HFFc6 (cell line): ENCODE measurements around the gene SLC5A7. TPM values are rescaled to one million over a fixed set of nuclear protein-coding genes. Genes with fewer than 3 reads are reported as not detected.

Experiments used
- DNase-seq: peaks from one replicate; pipeline ENCODE4 v3.0.0-alpha.2; 2018
- H3K27ac Mint-ChIP-seq: 2 replicates; pipeline ENCODE4 v1.8.0; 2020; ENCODE audit warnings: mild to moderate bottlenecking, mixed read lengths
- H3K27me3 Mint-ChIP-seq: 2 replicates; pipeline ENCODE4 v1.8.0; 2021; ENCODE audit warnings: mild to moderate bottlenecking, moderate library complexity, mixed read lengths; ENCODE audit not compliant: insufficient read depth
- H3K36me3 Mint-ChIP-seq: 2 replicates; pipeline ENCODE4 v1.8.0; 2021; ENCODE audit warnings: low read depth, mixed read lengths
- H3K4me1 Mint-ChIP-seq: 2 replicates; pipeline ENCODE4 v1.8.0; 2020; ENCODE audit warnings: low read depth, mixed read lengths
- H3K4me3 Mint-ChIP-seq: 2 replicates; pipeline ENCODE4 v1.8.0; 2020; ENCODE audit warnings: mild to moderate bottlenecking, moderate library complexity, mixed read lengths
- H3K9me3 Mint-ChIP-seq: 2 replicates; pipeline ENCODE4 v1.8.0; 2020; ENCODE audit warnings: mild to moderate bottlenecking, mixed read lengths
- CTCF ChIP-seq: fragments of 200-600 bp; sonication (generic); IDR thresholded peaks from 2 replicates; pipeline ENCODE4 v1.5.0; 2021; ENCODE audit warnings: antibody characterized with exemption, mild to moderate bottlenecking
- total RNA-seq, 6 experiments: library from RNA; stranded (reverse); fragmentation: NEBNext Ultra II Directional; extraction: Animal tissue kit (Norgen Biotek cat#: 25700); gene quantifications; 2 replicates in 1 of 6; 3 replicates in 5 of 6; pipeline ENCODE4 v1.2.3, GENCODE V29; 2021

The SLC5A7 gene
- total RNA-seq, 6 experiments from 2014 or later = not detected

- Mint-ChIP-seq H3K36me3 (no peaks in the 10 kb centered on the region), H3K27me3 (peaks cover 2% of the 10 kb centered on the region), H3K9me3 (no peaks in the 10 kb centered on the region), H3K27ac (no peak overlapping the region), H3K4me3 (no peak overlapping the region), H3K4me1 (no peaks in the 10 kb centered on the region)
- TF ChIP-seq CTCF = no peak
- no peak for DNase-seq
Measured at GRCh38 chr2:107989445-107989844, 3.1 kb downstream of the SLC5A7 start.

- no peaks in the 10 kb centered on the region for H3K4me1 Mint-ChIP-seq
- TF ChIP-seq CTCF = no peak
- no peaks in the 10 kb centered on the region for H3K36me3 Mint-ChIP-seq
- H3K27ac Mint-ChIP-seq = no peak overlapping the region
- DNase-seq = no peak
- no peaks in the 10 kb centered on the region for H3K9me3 Mint-ChIP-seq
- H3K27me3 Mint-ChIP-seq = peaks cover 2% of the 10 kb centered on the region
- H3K4me3 Mint-ChIP-seq = no peak overlapping the region
Measured at GRCh38 chr2:107990718-107991117, 4.4 kb downstream of the SLC5A7 start.

GRCh38 chr2:107992069-107992468, 5.7 kb downstream of the SLC5A7 start:
- no peaks in the 10 kb centered on the region for H3K27me3 Mint-ChIP-seq
- no peaks in the 10 kb centered on the region for H3K4me1 Mint-ChIP-seq
- DNase-seq = no peak
- no peak for TF ChIP-seq CTCF
- H3K36me3 Mint-ChIP-seq = no peaks in the 10 kb centered on the region
- no peak overlapping the region for H3K27ac Mint-ChIP-seq
- no peak overlapping the region for H3K4me3 Mint-ChIP-seq
- H3K9me3 Mint-ChIP-seq = no peaks in the 10 kb centered on the region

- Mint-ChIP-seq H3K27me3 (no peaks in the 10 kb centered on the region; the same call in 1 of the 2 replicates), H3K27ac (no peak overlapping the region), H3K4me3 (no peak overlapping the region), H3K9me3 (peaks cover 20% of the 10 kb centered on the region; the same call in 1 of the 2 replicates), H3K36me3 (no peaks in the 10 kb centered on the region), H3K4me1 (no peaks in the 10 kb centered on the region)
- no peak for DNase-seq
- TF ChIP-seq CTCF = no peak
Measured at GRCh38 chr2:107999158-107999557, 12.8 kb downstream of the SLC5A7 start.

- TF ChIP-seq CTCF = no peak
- Mint-ChIP-seq H3K9me3 (peaks cover 35% of the 10 kb centered on the region), H3K27me3 (no peaks in the 10 kb centered on the region), H3K4me3 (no peak overlapping the region), H3K4me1 (no peaks in the 10 kb centered on the region), H3K27ac (no peak overlapping the region), H3K36me3 (no peaks in the 10 kb centered on the region; the same call in 1 of the 2 replicates)
- no peak for DNase-seq
Measured at GRCh38 chr2:108010912-108011591, 24.7 kb downstream of the SLC5A7 start.
